HUES64 (cell line): ENCODE measurements around the gene LSP1.

ENCODE experiments used
- H3K27ac ChIP-seq: 2 replicates; pipeline ENCODE4 v1.7.0; 2013; ENCODE audit warnings: low read depth, low read length, inconsistent platforms
- H3K27me3 ChIP-seq: 2 replicates; pipeline ENCODE4 v1.6.1; 2013; ENCODE audit warnings: mild to moderate bottlenecking, low read length; ENCODE audit not compliant: insufficient read depth
- H3K36me3 ChIP-seq: 2 replicates; pipeline ENCODE4 v1.6.1; 2013; ENCODE audit warnings: mild to moderate bottlenecking, low read length; ENCODE audit not compliant: insufficient read depth
- H3K4me1 ChIP-seq: 2 replicates; pipeline ENCODE4 v1.6.1; 2013; ENCODE audit warnings: mild to moderate bottlenecking, low read length, moderate library complexity; ENCODE audit not compliant: insufficient read depth
- H3K4me3 ChIP-seq: 2 replicates; pipeline ENCODE4 v1.5.1; 2013; ENCODE audit warnings: mild to moderate bottlenecking, low read length, moderate library complexity
- H3K9ac ChIP-seq: 2 replicates; pipeline ENCODE4 v1.6.1; 2013; ENCODE audit warnings: mild to moderate bottlenecking, low read depth, low read length
- H3K9me3 ChIP-seq: 2 replicates; pipeline ENCODE4 v1.6.1; 2013; ENCODE audit warnings: low read depth, low read length; ENCODE audit not compliant: insufficient read depth
- WGBS: fragments of 150-250, 120-280 bp; methylation state at CpG from one replicate; pipeline ENCODE4 v1.1.7; 2013; ENCODE audit warnings: missing lambda C conversion rate; 5-methylcytosine and 5-hydroxymethylcytosine counted together

LSP1 gene

DNA sequence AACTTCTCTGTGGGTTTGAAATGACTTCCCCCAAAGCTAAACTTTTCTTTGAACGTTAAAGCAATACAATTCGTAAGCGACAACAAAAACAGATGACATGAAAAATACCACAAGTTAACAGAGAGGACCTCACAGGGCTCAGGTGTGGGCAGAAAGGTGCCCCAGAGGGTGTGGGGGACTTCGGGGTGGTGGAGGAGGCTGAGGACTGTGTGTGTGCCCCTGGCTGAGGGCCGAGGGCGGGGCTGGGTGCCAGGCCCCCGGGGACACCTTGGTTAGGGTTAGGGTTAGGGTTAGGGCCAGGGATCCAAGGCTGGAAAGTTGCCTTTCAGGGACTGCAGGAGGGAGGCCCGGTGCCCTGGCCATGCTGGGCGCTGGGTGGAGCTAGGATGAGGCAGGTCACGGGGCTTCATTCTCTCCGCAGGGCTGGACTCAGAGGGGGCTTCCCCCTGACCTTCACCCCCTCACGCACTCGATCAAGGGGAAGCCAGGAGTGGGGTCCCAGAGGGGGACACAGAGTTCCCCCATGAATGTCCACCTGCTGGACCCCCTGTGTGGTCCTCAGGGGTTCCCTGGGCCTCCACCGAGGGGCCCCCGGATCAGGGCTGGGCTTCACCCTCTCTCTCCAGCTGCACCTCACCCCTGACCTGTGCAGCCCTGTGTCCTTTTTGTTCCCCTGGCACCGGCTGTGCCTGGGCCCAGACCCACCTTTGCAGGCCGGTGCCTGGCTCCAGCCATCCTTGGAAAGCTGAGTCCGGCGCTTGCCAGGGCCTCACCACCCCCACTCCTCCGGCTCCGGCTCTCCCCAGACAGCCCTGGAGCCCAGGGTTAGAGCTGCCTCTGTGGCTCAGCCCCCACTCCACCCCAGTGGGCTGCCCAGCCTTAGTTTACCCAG is 7.1 kb upstream of the LSP1 start:
- no peaks in the 10 kb centered on the region for H3K4me1 ChIP-seq
- WGBS, result 90% methylated on average over 21 of the region's 21 CpGs
- no peak overlapping the region for H3K9ac ChIP-seq
- peaks cover 6% of the 10 kb centered on the region; the same call in 1 of the 2 replicates for H3K27me3 ChIP-seq
- no peak overlapping the region for H3K4me3 ChIP-seq
- no peak overlapping the region for H3K27ac ChIP-seq
- H3K36me3 ChIP-seq, result no peaks in the 10 kb centered on the region
- no peaks in the 10 kb centered on the region for H3K9me3 ChIP-seq

DNA sequence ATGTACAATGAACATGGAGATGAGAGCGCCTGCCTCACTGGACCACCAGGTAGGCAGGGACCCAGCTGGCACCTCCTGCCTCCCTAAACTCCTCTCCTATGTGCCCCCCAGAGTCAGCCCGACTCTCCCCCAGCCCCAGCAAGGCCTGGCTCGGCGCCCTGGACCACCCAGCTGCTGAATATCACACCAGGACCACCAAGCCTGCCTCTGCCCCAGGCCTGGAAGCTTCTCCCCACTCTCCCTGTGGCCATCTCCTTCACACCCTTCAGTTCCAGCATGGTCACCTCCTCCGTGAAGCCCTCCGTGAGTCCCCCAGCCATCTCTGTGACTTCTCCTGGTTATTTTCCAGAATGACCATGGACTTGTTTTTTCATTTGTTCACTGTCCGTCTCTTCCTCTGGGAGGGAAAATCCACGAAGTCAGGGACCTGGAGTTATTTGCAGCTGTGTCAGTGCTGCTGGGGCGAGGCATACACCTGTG is 6.4 kb upstream of the LSP1 start:
- Histone ChIP-seq H3K4me3 (no peak overlapping the region), H3K9me3 (no peaks in the 10 kb centered on the region), H3K4me1 (no peaks in the 10 kb centered on the region), H3K27ac (no peak overlapping the region), H3K9ac (no peak overlapping the region), H3K27me3 (peaks cover 6% of the 10 kb centered on the region; the same call in 1 of the 2 replicates), H3K36me3 (no peaks in the 10 kb centered on the region)
- 92% methylated on average over 9 of the region's 9 CpGs for WGBS

DNA sequence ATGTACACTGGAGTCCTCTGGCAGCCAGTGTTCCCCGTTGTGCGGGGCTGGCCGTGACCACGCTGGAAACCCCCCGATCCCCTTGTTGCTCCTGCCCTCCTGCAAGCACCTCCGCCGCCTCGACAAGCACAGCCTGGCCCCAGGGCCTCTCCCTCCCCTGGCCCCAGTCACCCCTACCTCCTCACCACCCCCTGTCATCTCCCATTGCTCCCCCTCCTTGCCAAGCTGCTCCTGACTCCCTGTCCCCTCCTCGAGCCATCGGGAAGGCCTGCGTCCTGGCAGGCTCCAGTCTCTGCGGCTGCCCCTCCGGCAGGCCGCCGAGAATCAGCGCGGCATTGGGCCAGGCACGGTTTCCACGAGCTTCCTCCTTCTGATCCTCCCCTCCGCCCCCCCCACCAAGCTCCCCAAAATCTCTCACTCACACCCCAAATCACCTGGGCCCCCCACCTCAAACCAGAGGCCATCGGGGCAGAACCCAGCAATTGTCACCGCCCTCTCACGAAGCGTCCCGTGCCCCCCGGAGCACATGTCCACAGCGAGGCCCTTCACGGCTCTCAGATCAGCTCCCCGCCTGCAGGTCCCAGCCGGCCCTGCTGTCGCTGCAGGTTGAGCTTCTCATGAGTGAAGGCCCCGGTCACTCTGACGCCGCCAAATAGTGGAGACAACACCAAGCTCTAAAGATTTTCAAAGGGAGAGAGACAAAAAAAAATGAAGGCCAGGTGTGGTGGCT is 5.7 kb upstream of the LSP1 start:
- H3K9me3 ChIP-seq, result no peaks in the 10 kb centered on the region
- H3K4me3 ChIP-seq, result no peak overlapping the region
- WGBS, result 93% methylated on average over 34 of the region's 34 CpGs
- H3K36me3 ChIP-seq, result no peaks in the 10 kb centered on the region
- peaks cover 6% of the 10 kb centered on the region; the same call in 1 of the 2 replicates for H3K27me3 ChIP-seq
- H3K27ac ChIP-seq, result no peak overlapping the region
- no peaks in the 10 kb centered on the region for H3K4me1 ChIP-seq
- no peak overlapping the region for H3K9ac ChIP-seq

DNA sequence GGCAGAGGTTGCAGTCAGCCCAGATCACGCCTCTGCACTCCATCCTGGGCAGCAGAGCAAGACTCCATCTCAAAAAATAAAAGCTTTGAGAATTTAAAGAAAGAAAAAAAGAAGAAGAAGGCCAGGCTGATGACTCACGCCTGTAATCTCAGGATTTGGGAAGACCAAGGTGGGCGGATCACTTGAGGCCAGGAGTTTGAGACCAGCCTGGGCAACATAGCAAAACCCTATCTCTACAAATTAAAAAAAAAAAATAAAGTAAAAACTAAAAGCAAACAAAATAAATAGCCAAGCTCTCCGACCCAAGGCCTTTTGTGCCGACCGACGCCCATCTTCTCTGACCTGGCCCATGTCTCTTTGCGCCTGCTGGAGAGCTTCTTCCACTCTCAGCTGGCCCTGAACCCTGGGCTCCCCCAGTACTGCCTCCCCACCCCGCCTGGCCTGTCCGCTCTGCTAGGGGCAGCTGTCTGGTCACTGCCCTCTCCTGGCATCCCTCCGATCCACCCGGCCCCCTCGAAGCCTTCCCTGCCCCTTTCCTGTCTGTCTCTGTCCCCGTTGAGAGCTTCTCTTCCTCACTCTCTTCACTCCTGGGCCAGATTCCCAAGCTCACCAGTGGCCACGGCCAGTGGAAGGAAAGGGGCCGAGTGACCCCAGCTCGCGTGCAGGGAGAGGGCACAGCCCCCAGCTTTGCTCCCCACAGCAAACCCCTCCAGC is 4.8 kb upstream of the LSP1 start:
- no peaks in the 10 kb centered on the region for H3K9me3 ChIP-seq
- H3K4me3 ChIP-seq, result no peak overlapping the region
- H3K4me1 ChIP-seq, result no peaks in the 10 kb centered on the region
- peaks cover 6% of the 10 kb centered on the region; the same call in 1 of the 2 replicates for H3K27me3 ChIP-seq
- WGBS, result 96% methylated on average over 17 of the region's 18 CpGs
- H3K9ac ChIP-seq, result no peak overlapping the region
- H3K36me3 ChIP-seq, result no peaks in the 10 kb centered on the region
- no peak overlapping the region for H3K27ac ChIP-seq

DNA sequence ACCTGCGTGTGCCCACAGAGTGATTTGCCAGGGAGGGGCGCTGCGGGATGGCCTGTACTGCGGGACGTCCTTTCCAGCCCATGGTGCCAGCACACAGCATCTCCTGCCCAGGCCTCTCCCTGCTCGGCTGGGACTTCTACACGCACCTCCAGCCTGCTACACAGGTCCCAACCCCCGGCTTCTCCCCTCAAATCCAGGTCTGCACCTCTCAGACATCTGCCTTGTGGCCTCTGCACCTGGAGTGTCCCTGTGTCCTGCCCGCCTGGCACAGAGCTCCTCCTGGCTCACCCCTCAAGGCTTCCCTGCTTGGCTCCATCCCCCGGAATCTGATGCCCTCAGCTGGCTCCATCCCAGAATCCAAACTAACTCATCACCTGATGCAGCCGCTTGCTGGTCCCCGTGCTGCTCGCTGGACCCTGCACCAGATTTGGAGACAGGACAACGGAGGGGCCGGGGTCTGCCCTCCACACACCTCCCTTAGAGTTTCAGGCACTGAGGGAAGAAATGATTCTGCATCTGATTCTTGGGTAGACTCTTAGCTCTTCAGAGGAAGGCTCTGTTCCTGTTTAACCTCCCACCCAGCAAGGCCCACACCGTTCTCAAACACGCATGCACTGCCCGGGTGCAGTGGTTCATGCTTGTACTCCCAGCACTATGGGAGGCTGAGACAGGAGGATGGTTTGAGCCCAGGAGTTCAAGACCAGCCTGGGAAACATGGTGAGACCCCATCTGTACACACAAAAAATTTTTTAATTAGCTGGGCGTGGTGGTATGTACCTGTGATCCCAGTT is 4.0 kb upstream of the LSP1 start:
- no peaks in the 10 kb centered on the region for H3K4me1 ChIP-seq

DNA sequence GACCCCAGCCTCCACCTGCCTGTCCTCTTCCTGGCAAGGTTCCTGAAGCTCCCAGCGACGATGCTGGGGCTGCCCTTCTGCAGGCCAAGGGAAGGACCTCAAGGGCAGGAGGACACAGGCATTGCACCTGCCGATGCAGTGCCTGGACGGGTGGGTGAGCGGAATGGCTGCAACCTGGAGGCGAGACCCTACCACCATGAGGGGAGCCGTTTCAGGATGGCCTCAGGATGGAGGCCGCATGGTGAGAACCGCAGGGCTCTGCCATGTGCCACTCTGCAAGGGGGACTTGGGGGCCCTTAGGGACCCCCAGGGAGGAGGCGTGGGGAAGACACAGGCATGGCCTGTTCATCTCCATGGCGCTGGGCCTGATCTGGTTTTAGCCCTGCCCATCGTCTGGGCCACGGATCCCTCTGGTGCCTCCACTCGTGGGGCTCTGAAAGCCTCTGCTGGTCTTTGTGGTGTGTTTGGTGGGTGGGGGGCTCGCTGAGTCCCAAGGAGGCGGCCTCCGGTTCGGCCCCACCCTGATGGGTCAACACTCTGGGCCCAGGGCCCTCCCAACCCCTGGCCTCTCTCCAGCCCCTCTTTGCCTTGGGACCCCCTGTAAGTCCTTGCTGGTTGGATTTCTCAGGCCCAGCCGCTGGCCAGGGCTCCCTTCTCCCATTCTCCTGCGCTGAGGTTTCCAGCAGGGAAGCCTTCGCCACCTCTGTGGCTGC is 1.3 kb upstream of the LSP1 start:
- WGBS, result 93% methylated on average over 21 of the region's 21 CpGs
- Histone ChIP-seq H3K27me3 (no peaks in the 10 kb centered on the region), H3K9ac (no peak overlapping the region)

More for the DNA sequence above, 4.0 kb upstream of the LSP1 start:
- Histone ChIP-seq H3K27ac (no peak overlapping the region), H3K9me3 (no peaks in the 10 kb centered on the region), H3K9ac (no peak overlapping the region), H3K36me3 (no peaks in the 10 kb centered on the region), H3K27me3 (peaks cover 6% of the 10 kb centered on the region; the same call in 1 of the 2 replicates), H3K4me3 (no peak overlapping the region)
- 94% methylated on average over 19 of the region's 19 CpGs for WGBS

DNA sequence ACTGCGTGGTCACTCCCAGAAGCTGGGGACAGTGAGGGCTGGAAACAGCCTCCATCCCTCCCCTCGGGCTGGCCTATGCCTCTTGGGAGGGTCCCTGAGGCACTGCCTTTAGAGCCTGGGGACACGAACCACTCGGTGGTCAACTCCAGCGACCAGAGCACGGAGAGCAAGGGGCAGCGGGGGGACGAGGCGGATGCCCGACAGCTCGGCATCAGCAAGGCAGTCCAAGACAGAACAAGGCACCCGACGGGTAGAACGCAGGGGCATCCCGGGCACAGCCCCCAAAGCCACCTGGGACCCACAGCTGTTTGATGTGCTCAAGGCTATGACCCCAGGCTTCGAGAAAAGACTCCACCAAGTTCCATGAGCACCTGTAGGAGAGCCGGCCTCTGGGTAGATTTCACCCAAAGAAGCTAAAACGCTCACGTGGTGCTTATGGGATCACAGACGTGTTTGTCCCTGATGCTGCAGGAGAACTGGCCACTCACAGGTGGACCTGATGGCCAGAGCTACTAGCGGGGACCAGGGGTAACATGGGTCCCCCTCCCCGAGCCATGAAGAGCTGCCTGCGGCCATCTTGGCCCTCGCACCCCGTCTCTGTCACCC is 510 bp upstream of the LSP1 start:
- WGBS, result 93% methylated on average over 25 of the region's 25 CpGs
- Histone ChIP-seq H3K9me3 (no peaks in the 10 kb centered on the region), H3K4me3 (no peak overlapping the region), H3K9ac (no peak overlapping the region), H3K27ac (no peak overlapping the region), H3K27me3 (no peaks in the 10 kb centered on the region), H3K4me1 (no peaks in the 10 kb centered on the region), H3K36me3 (no peaks in the 10 kb centered on the region)

More for the DNA sequence above, 1.3 kb upstream of the LSP1 start:
- H3K4me1 ChIP-seq, result no peaks in the 10 kb centered on the region
- no peaks in the 10 kb centered on the region for H3K9me3 ChIP-seq
- H3K36me3 ChIP-seq, result no peaks in the 10 kb centered on the region
- H3K4me3 ChIP-seq, result no peak overlapping the region
- no peak overlapping the region for H3K27ac ChIP-seq

DNA sequence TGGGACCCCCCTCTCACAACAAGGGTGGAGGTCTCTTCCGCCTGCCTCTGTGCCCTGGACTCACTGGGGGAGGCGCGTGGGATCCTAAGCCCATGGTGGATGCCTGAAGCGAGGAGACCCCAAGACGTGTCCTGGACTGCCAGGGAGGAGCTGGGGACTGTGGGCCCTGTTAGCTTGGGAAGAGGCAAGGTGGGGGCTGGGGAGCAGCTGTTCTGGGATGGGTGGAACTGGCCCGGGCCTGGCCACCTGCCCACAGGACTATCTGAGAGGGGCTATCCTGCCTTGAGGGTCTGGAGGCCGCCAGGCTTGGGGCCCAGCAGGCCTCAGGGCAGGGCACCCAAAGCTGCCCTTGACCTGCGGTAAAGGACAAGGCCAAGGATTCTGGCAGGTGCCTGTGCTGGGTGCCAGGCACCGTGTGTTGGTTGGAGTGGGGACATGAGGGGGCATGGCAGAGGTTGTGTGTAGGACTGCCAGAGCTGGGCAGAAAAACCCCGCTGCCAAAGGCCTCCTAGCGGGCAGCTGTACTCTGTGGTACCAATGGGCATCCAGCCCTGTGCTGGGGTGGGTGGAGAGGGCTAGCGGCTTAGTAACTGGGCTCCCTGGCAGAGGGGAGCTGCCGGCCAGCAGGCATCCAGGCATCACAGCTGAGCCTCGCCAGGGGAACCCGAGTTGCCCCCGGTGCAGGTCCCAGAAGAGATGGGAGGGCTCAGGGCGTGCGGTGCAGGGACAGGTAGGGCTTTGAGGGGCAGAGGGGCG is 670 bp downstream of the LSP1 start:
- Histone ChIP-seq H3K9me3 (no peaks in the 10 kb centered on the region), H3K27me3 (no peaks in the 10 kb centered on the region), H3K9ac (no peak overlapping the region), H3K4me1 (no peaks in the 10 kb centered on the region), H3K4me3 (no peak overlapping the region), H3K27ac (no peak overlapping the region), H3K36me3 (no peaks in the 10 kb centered on the region)
- WGBS, result 93% methylated on average over 19 of the region's 19 CpGs

DNA sequence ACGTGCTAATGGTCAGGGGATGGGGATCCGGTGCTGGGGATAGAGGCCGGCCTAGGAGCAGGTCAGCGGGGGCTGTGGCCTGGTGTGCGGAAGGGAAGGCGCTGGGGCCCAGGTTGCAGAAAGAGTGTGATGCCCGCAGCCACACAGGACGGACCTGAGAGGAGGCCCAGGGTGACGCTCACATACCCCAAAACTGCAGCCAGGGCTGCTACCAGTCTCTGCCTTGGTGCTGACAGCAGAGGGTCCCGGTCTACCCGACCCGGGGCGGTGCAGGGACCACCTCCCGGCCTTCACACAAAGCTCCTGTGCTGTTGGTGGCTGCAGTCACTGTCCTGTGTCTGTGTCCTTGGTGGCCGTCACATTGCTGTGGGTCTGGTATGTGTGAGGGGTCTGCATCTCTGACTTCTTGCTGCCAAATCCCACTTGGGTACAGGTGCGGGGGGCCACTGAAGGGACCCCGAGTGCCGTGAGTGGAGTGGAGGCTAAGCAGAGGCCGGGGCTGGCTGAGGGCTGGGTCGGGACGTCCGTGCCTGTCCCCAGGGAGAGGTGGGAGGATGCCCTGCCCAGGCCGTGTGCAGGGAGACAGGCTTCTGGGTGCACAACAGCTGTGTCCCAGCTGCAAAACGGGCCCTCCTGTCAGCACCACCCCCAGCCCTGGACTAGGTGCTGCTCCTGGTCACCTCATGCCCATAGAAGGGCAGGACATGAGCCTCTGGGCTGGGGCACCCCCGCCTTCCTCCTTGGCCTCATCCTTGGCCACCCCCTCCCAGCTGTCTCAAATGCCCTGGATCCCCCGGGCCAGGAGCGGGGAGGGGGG is 1.5 kb downstream of the LSP1 start:
- Histone ChIP-seq H3K4me1 (no peaks in the 10 kb centered on the region), H3K36me3 (no peaks in the 10 kb centered on the region), H3K9me3 (no peaks in the 10 kb centered on the region), H3K9ac (no peak overlapping the region), H3K4me3 (no peak overlapping the region), H3K27ac (no peak overlapping the region), H3K27me3 (no peaks in the 10 kb centered on the region)
- WGBS, result 92% methylated on average over 27 of the region's 27 CpGs
